Stimulated activated CD4-positive, alpha-beta T cell treated with anti-CD3 and anti-CD28 coated beads, Interleukin-2, amount 100 ng/mL, for 48 hours (primary cell): ENCODE measurements around the gene SMAD3.

Experiments
- DNase-seq, 2 donors: peaks; one replicate each; pipeline ENCODE4 v3.0.0-alpha.2; 2020

Gene SMAD3

DNA sequence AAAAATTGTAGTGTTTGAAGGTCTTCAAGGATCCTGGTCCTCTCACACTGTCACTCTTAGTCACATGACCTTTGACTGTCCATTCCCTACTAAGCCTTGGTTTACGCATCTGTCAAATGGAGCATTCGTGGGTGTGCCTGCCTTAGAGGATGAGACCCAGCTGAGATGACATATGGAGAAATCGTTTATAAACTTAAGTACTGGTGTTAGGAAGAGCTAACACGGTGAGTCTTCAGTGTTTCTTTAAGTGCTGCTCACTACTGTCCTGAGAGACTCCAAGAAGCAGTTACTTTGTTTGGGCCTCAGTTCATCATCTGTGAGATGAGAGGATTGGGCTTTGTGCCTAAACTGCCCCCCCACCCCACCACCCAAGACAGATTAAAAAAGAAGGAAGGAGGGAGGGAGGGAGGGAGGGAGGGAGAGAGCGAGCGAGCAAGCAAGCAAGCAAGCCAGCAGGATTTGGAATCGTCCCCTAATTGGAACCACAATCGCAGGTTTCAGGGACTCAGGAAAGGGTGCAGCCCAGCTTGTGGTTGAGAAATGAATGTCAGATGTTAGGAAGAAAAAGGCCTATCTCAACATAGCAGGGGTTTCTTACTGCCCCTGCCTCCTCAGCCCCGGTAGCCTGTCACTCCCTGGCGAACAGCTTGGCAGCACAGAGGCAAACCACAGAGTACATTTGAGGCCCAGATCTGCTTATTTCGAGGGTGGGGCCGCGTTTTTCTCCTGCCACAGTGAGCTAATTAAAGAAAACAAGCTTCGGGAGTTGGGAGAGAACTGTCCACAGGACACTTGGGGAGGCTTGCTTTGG is 32.7 kb downstream of the SMAD3 start:
- DNase-seq: no peak

DNA sequence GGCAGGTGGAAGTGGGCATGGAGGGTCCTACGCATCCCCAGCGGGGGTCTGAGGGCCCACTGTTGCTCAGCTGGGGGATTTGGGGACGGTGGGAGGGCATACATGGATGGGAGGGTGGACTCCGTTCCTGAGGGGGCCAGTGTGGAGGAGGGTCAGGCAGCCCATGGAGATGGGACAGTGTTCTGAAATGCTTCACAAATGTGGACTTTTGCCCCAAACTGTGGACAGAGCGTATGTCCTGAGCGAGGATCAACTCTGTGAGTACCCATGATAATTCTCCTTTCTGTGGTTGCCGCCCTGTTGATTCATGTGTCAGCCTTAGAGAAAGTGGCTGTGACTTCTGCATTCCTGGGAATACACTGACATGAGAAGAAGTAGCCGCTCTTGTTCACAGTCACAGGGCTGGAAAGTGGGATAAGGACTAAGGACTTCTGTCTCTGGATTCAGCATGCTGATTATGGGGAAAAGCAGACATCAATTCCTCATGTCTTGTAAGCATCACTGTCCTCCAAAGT is 33.4 kb downstream of the SMAD3 start:
- DNase-seq: no peak

DNA sequence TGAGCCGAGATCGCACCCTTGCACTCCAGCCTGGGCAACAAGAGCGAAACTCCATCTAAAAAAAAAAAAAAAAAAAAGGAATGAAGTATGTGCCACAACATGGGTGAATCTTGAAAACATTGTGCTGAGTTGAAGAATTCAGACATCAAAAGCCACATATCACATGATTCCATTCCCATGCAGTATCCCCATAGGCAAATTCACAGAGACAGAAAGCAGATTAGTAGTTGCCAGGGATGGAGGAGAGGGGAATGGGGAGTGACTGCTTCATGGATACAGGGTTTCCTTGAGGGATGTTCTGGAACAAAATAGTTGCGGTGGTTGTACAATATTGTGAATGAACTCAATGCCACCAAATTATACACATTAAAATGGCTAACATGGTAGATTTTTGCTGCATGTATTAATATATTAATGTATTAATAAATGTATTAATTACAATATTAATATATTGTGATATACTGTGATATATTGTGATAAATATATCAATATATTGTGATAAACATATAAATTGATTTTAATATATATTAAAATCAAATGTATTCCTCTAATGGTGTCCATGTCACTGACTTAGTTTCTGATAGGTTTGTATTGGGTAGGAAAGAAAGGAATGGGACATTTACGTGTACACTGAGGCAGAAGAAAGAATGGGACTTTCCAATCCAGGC is 34.9 kb downstream of the SMAD3 start:
- DNase-seq: no peak

DNA sequence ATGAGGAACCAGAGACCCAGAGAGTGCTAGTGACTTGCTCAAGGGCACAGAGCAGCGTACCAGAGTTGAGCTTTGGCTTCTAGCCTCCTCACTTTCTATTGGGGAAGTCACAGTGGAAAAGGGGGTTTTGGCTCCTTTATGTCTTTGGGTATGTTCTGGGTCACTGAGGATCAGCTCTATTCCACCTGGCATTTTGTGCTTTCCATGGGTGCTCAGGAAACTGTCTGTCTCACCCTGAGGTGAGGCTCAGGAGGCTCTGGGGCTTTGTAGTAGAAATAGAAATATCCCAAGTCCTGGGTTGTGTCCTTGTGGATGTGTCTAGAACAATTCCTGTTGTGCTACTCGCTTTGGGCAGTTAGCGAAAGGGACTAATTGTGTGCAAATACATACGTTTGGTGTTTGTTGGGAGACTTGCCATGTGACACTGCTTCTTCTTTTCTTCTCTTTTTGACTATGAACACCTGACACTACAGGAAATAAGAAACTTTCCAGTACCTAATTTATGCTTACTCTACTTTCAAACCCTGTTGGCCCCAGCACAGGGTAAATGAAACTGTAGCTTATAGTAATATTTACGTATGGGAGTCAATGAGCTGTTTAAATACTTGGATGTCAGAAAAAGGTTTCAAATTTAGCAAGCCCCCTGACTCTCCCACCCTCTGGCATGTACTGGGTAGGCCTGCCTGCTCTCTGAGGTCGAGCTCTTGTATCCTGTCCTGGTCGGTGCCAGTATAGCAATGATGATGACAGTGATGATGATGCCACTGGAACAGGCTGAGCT is 35.6 kb downstream of the SMAD3 start:
- peak; percentile 59 to 62 for DNase-seq

DNA sequence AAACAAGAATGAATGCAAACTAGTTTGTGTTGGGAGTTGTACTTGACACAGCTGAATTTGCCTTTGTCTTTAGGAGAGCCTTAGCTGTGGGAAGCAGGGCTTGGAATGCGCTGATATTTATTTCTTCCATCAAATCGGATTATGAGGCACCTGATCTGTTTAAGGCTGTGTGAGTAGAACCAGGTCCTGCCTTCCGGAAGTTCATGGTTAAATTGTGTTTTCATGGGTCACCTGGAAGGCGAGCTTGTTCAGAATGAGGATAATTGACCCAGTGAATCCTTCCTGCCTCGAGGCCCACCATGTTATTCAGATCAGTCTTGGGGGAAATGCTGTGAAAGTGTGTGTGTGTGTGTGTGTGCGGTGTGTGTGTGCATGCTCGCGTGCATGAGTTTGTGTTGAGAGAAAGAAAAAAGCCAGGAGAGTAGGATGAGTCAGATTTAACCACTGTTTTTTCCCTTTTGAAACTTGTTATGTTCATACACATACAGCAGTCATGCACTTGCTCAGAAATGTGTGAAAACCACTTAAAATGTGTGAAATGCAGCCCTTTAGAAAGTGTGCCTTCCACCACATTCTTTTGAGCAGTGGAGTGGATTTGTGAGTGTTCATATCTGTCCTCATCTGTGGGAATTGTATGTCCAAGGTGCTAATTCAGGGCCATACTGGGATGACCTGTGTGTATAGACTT is 36.7 kb downstream of the SMAD3 start:
- DNase-seq: no peak

DNA sequence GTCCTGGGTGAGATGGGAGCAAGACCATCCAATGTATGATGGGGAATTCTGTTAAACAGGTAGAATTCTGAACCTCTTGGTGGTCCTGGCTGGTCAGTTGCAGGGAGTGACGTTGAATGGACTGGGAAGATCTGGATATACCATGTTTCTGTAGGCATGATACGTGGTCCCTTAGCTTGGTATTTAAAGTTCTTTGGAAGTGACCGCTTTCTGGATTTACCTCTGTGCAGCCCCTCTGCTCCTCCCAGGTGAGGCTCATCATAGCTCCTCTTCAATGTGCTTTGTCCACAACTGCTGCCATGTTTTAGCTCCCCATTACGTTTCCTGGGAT is 37.2 kb downstream of the SMAD3 start:
- no peak for DNase-seq

DNA sequence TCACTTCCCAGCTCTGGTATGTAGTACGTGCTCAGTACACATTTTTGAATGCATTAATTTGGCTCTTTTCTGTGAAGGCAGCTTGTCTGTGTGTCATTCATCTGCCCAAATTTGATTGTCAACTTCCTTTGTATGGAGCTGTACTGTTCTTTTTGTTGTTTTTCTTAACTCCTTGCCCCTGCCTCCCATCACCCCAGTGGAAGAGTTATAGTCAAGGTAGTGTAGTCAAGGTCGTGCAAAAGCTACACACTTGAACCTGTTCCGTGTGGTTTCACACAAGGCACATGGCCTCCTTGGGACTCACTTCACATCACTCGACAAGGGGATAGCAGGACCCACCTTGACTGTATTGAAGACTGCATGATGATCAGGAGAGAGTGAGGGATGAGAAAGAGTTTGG is 37.6 kb downstream of the SMAD3 start:
- DNase-seq: no peak

DNA sequence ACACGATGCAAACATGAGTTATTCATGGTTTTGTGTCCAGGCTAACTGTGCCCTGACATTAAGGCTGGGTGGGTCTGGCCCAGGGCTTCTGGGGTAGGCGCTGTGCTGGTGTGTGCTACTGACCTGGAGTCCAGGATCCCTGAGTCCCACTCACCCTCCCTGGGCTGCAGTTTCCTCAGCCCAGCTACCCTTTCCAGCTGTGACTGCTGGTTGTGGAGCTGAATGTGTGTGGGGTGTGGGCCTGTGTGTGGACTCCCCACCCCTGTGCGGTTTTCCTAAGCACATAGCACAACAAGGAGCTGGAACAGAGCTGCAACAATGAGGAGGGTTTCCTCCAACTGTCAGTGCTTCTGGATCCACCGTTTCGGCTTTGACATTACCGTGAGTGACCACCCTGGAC is 38.0 kb downstream of the SMAD3 start:
- DNase-seq: no peak

DNA sequence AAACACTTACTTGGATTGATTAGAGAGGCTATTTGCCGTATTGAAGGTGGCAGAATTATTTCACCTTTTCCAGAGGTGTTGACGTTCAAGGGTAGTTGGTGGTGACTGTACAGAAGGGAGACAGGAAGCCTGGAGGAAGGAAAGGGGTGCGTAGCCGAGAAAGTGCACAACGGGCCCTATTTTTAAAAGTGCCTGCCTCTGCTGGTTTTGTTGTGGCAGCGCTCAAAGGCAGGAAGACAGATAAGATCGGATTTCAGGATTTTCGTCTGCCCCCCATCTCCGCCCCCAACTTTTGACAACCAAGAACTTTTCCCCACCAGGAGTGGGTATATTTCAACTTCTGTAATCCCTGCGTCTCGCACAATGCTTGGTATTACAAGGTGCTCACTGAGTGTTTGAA is 38.5 kb downstream of the SMAD3 start:
- no peak for DNase-seq

DNA sequence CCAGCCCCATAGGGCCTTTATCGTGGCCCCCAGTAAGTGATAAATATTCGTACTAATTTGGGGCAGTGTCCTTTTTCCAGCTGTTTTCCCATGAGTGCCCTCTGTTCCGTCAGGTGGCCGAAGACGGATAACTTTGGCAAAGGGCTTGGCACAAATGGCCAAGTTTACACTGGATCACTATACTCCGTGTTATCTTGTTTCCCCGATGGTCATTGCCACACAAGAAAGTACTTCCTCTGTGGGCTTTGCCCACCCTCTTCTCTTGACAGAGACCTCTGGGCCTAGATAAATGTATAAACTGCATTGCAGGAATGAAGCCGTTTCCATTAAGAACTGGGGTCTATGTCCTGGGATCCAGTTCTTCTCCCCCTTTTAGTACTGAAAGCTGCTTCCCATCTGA is 39.1 kb downstream of the SMAD3 start:
- no peak for DNase-seq

DNA sequence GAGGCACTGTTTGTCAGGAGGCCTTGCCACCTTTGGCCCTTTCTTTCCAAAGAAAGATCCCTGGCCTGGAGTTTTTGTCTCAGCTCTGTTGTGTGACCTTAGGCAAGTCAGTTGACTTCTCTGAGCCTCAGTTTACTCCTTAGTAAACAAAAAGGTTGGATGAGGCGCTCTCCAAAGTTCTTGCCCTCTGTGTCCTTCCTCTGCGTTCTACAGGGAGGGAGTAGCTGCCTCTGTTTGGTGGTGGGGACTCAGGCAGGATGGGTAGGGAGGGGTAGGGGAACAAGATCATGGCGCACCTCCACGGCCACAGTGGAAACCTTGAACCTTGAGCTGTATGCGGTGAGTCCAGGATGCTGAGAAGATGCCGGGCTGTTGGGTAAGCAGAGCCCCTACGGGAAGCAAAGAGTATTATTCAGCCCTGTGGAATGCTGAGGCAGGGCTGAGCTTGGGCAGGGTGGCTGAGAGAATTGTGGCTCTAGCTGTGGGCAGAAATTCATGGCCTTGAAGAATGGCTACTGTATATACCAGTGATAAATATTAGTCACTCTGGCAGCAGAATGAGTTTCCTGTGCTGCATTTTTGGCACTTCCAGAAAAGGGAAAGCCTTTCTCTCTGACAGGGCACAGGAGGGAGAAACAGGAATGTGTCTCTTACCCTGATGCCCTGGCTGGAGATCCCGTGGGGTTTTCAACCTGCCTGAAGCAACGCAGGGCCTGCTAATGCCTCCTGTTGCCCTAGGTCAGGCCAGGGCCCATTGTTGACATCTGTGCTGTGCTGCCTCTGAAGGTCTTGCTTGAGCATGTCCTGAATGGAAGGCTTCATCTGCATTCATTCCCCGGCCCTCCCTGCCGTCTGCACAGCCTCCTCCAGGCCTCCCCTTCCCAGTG is 39.9 kb downstream of the SMAD3 start:
- DNase-seq: no peak

DNA sequence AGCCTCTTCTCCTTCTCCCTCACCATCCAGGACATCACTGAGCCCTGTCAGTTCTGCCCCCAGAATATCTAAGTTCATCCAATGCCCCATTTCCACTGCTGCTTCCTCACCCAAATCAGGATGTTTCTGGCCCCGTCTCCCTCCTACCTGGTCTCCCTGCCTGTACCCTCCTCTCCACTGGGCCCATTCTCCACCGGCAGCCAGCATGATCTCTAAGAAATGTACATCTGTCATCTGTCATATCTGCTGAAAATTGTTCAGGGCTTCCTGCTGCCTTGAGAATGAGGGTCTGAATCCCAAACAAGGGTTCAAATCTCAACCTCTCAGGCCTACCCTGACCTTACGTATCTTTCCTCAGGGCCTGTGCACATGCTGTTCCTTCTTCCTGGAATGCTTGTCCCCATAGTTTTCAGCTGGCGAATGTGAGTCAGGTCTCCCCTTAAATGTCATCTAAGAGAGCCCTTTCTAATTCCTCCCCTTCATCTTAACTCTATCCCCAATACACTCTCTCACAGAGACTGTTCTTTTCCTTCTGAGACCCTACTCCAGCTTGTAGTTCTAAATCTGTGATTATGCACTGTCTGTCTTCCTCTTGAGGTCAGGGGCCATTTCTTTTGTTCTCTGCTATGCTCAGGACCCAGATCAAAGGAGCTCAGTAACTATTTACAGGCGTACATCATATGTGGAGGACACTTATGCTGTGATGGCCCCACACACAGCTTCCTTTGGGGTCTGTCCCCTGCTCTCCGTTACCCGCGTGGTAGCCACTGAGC is 40.8 kb downstream of the SMAD3 start:
- no peak for DNase-seq

DNA sequence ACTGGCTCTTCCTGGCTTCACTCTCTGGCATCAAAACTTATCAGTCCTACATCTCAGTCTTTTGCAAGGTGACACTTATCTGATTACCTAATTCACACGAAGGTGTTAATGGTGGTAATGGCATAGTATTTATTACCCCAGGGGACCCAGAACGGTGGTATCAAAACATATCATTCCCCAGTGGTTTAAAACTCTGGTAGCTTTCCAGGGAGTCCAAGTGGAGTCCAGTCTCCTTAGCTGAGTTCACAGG is 41.3 kb downstream of the SMAD3 start:
- no peak for DNase-seq

DNA sequence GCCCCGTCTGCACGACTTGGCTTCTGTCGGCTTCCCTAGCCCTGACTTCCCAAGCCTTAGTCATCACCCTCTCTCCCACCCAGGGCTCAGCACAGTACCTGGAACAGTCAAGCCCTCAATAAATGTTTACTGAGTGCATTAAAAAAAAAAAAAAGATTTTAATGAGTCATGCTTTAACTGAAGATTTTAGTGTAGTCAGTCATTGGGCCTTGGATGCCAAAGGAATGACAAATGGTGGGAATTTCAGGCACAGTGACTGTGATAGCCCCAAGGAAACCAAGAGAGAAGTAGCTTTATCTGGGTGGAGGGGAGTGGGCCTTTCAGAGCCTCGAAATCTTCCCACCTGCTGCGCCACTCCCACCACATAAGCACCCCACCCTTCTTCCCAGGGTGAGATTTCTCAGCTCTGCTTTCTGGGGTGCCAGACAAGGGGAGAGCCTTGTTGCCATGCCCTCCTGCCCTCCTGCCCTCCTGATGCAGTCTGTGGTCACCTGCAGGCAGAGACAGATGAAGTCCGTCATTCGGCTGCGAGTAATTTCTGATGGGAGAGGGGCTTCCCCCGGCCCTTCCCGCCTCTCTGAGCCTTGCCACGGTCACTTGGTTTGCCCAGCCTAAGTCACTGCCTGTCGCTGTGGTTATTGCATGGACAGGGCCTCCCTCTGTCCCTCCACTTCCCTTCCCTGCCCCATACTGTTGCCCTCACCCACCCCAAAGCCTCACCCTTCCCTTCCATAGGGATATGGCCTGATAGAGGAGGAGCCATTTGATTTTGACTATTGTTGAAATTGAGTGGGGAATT is 41.8 kb downstream of the SMAD3 start:
- DNase-seq: no peak

DNA sequence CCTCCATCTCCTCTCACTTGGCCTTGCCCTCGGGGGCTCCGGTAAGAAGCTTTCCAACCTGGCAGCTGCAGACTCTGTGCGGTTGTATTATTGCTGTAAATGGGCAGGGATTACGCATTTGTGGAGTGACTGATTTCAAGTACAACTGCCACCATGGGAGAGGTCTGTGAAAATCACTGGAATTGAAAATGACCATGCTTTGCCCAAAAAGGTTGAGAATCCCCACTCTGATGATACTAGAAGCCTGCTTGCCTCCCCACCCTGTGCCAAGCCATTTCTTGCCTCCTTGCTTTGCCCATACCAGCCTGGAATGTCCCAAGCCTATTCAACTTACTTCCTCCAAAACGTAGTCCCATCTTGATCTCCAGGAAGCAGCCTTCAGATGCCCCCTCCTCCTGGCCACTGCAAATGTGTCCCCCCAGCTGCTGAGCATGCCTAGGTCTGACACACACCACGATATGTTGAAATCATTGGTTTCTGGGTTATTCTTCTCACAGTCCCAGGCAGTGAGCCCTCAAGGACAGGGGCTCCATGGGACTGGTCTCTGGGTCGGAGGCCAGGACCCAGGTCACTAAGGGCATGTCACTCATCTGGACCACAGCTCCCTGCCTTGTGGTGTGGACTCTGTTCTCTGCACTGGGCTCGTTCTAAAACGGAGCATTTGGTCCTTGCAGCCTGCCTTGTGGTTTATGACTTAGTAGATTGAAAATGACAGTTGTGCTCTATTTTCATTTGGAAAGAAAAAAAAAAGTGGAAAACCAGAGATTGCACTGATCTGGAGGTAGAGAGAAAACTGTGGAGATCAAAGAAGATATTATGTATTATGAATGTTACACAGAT is 42.9 kb downstream of the SMAD3 start:
- no peak for DNase-seq

DNA sequence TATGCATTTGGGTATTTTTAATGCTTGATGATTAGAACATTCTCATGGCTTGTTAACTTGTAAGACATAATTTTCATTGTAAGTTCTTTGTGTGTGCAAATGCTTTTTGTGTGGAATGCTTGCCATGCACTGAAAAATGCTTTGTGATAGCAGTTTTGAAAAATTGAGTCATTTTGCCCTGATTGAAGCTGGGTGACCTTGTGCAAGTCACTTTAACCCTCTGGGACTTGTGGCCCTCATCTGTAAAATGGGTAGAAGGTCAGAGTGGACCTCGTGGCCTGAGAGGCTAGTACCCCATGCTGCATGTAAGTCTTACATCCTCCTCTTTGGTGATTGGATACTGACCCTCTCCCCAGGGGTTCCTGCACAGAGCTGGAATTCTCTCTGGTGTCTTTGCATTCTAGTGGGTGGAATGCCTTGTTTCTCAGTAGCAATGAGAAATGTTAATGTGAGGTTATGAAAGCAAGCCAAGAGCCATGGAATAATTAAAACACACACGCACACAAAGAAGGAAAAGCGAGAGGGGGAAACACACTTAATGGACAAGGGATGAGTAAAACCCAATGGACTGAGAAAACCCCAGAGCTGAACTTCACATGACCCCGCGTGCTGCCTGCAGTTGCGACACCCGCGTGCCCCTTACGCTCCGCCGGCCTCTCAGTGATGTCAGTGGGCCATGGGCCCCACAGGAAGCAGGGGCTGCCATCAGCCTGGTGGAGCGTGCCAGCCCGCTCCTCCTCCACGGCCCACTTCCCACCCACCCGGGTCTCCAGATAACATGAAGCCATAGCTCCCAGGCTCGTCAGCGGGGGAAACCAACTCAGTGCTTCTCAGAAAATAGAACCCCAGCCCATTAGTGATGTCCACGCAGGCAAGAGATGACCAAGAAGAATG is 44.0 kb downstream of the SMAD3 start:
- DNase-seq: no peak

DNA sequence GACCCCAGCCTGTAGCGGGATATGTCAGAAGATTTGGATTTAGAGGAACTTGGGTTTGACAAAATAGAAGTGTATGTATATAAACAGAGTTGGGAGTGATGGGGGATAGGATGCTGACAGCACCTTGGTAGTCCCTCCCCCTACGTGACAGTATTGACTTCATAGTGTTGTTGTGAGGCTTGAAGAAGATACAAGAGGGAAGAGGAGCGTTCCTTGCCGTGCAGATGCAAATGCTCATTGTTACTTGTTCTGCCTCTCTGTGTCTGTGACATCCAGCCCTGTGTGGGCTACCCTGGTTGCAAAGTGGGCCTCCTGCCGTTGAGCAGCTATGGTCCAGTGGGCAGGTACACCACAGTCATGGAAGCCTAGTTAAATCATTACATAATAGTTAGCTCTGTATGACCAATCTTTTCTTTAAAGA is 45.0 kb downstream of the SMAD3 start:
- no peak for DNase-seq

DNA sequence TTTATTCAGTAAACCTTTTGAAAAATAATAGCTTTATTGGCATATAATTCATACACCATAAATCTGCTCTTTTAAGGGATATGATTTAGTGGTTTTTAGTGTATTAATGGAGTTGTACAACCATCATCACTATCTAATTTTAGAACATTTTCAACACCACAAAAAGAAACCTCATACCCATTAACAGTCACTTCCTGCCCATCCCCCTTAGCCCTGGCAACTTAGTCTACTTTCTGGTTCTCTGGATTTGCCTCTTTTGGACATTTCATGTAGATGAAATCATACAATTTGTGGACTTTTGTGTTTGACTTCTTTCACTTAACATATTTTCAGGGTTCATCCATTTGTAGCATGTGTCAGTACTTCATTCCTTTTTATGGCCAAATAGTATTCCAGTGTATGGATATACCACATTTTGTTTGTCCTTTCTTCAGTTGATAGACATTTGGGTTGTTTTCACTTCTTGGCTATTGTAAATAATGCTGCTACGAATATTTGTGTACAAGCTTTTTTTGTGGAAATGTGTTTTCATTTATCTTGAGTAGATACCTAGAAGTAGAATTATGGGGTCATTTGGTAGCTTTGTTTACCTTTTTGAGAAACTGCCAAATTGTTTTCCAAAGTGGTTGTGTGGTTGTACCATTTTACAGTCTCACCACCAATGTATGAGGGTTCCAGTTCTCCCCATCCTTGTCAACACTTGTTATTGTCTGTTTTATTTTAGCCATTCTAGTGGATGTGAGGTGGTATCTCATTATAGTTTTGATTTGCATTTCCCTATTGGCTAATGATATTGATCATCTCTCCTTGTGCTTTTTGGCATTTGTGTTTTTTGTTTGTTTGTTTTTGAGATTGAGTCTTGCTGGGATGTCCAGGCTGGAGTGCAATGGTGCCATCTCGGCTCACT is 45.8 kb downstream of the SMAD3 start:
- DNase-seq: no peak
